GM12878 (cell line): Measurements from ENCODE around the gene ZNF764. TPM values are rescaled to one million over a fixed set of nuclear protein-coding genes. Genes with fewer than 3 reads are reported as not detected.

Experiments used
- ATAC-seq: fragments of 200-7000 bp; cut with Tn5 transposase; 3 replicates; pipeline ENCODE4 v1.9.1; 2020; ENCODE audit warnings: mild to moderate bottlenecking, moderate library complexity
- BruUV-seq: library from RNA; stranded (reverse); fragments of 400-500 nt; replicated peaks from 2 replicates; lab custom pipeline; 2021; lab: Mats Ljungman, UMichigan
- CTCF ChIA-PET: fragments of 300-600 bp; sonication (Branson Sonifier 250); formaldehyde crosslinking; extraction: SDS; loops from one replicate; lab custom pipeline; 2021; ENCODE audit warnings: inconsistent platforms; lab: Yijun Ruan, JAX
- POLR2A ChIA-PET: fragments of 350-600 bp; formaldehyde crosslinking; extraction: SDS; loops from one replicate; lab custom pipeline; 2021; ENCODE audit warnings: inconsistent platforms; lab: Charles Lee
- RAD21 ChIA-PET: fragments of 300-600 bp; sonication (Branson Sonifier 250); formaldehyde crosslinking; loops from one replicate; lab custom pipeline; 2023; ENCODE audit warnings: antibody characterized with exemption; ENCODE audit not compliant: unreplicated experiment; lab: Charles Lee
- SMC1A ChIA-PET: fragments of 300-600 bp; sonication (Branson Sonifier 250); formaldehyde crosslinking; loops from one replicate; lab custom pipeline; 2023; ENCODE audit not compliant: unreplicated experiment, uncharacterized antibody; lab: Charles Lee
- DNase-seq: peaks from one replicate; pipeline ENCODE4 v3.0.0-alpha.2; 2011; ENCODE audit warnings: low read depth, low spot score
- FAIRE-seq: peaks from 3 replicates; lab custom pipeline; 2011; peaks lifted over from hg19 to GRCh38; lab: Jason Lieb, UNC
- H2AFZ ChIP-seq: 2 replicates; pipeline ENCODE4 v1.6.0; 2011; ENCODE audit warnings: low read depth, low read length, control low read depth; ENCODE audit not compliant: control insufficient read depth
- H3K27ac ChIP-seq: 2 replicates; pipeline ENCODE4 v1.5.1; 2011; ENCODE audit warnings: control low read depth; ENCODE audit not compliant: control insufficient read depth, insufficient read depth
- H3K27me3 ChIP-seq, 2 experiments: replicated peaks in 1 of 2; 2 replicates each; pipeline versions ENCODE4 v1.6.0 to v1.6.1; 2011; ENCODE audit warnings: low read length in 1 of 2; ENCODE audit not compliant: control insufficient read depth in 2 of 2, insufficient read depth in 2 of 2
- H3K36me3 ChIP-seq, 2 experiments: 2 replicates each; pipeline ENCODE4 v1.5.1; 2011; ENCODE audit warnings: low read length in 1 of 2; ENCODE audit not compliant: control insufficient read depth in 2 of 2, insufficient read depth in 2 of 2
- H3K4me1 ChIP-seq: 2 replicates; pipeline ENCODE4 v1.6.1; 2011; ENCODE audit warnings: mild to moderate bottlenecking, low read length, moderate library complexity, mixed read lengths; ENCODE audit not compliant: control insufficient read depth, insufficient read depth
- H3K4me2 ChIP-seq: 2 replicates; pipeline ENCODE4 v1.6.0; 2011; ENCODE audit warnings: control low read depth; ENCODE audit not compliant: control insufficient read depth, insufficient read depth
- H3K4me3 ChIP-seq: fragments of 200-600 bp; sonication (generic); 2 replicates; pipeline ENCODE4 v1.5.1; 2016
- H3K79me2 ChIP-seq: 2 replicates; pipeline ENCODE4 v1.6.0; 2011; ENCODE audit warnings: low read length; ENCODE audit not compliant: control insufficient read depth, insufficient read depth
- H3K9ac ChIP-seq: 2 replicates; pipeline ENCODE4 v1.8.0; 2011; ENCODE audit warnings: low read length, control low read depth, mixed read lengths; ENCODE audit not compliant: control insufficient read depth, insufficient read depth
- H3K9me3 ChIP-seq: replicated peaks from 3 replicates; pipeline ENCODE4 v1.5.1; 2011; ENCODE audit warnings: mild to moderate bottlenecking, low read length; ENCODE audit not compliant: control insufficient read depth, insufficient read depth
- H4K20me1 ChIP-seq: 2 replicates; pipeline ENCODE4 v1.6.0; 2011; ENCODE audit not compliant: control insufficient read depth, insufficient read depth
- BCL11A ChIP-seq: IDR thresholded peaks from 2 replicates; pipeline ENCODE4 v1.6.1; 2011; ENCODE audit warnings: low read depth, low read length
- BMI1 ChIP-seq: fragments of 450-650 bp; IDR thresholded peaks from 2 replicates; pipeline ENCODE4 v1.6.1; 2016; ENCODE audit warnings: mild to moderate bottlenecking, moderate library complexity, borderline replicate concordance
- CUX1 ChIP-seq: IDR thresholded peaks from 2 replicates; pipeline ENCODE4 v1.6.1; 2012; ENCODE audit warnings: improper control_type of control experiment, low read depth, low read length; ENCODE audit not compliant: insufficient replicate concordance
- E2F8 ChIP-seq: fragments of 450-650 bp; IDR thresholded peaks from 2 replicates; pipeline ENCODE4 v1.6.1; 2018; ENCODE audit warnings: mild to moderate bottlenecking, low read depth, moderate library complexity; ENCODE audit not compliant: partially characterized antibody
- ELK1 ChIP-seq: IDR thresholded peaks from 2 replicates; pipeline ENCODE4 v1.6.1; 2012; ENCODE audit warnings: low read depth, low read length, improper control_type of control experiment
- FOXM1 ChIP-seq: IDR thresholded peaks from 2 replicates; pipeline ENCODE4 v1.6.1; 2012; ENCODE audit warnings: low read depth, mild to moderate bottlenecking, inconsistent platforms, low read length, moderate library complexity
- HDAC2 ChIP-seq: fragments of 200-600 bp; sonication (generic); IDR thresholded peaks from 2 replicates; pipeline ENCODE4 v1.6.1; 2017
- JUND ChIP-seq: IDR thresholded peaks from 2 replicates; pipeline ENCODE4 v1.6.1; 2012; ENCODE audit warnings: low read depth, mild to moderate bottlenecking, low read length, improper control_type of control experiment, moderate library complexity
- MLLT1 ChIP-seq: fragments of 450-650 bp; IDR thresholded peaks from 2 replicates; pipeline ENCODE4 v1.6.1; 2016; ENCODE audit warnings: mild to moderate bottlenecking
- TCF3 ChIP-seq: IDR thresholded peaks from 2 replicates; pipeline ENCODE4 v1.6.1; 2012; ENCODE audit warnings: low read depth, mild to moderate bottlenecking, low read length, borderline replicate concordance; ENCODE audit not compliant: insufficient read depth
- ZNF207 ChIP-seq: fragments of 450-650 bp; IDR thresholded peaks from 2 replicates; pipeline ENCODE4 v1.6.1; 2014; ENCODE audit warnings: antibody characterized with exemption, mild to moderate bottlenecking, borderline replicate concordance
- WGBS: methylation state at CpG from one replicate; pipeline ENCODE4 v1.1.6; 2016; ENCODE audit warnings: low lambda C conversion rate; ENCODE audit not compliant: insufficient replicate concordance, insufficient coverage; ENCODE audit errors: missing lambda C conversion rate; 5-methylcytosine and 5-hydroxymethylcytosine counted together
- in situ Hi-C: fragments of 300-500 bp; cut with MboI; formaldehyde crosslinking; loops from 9 replicates; pipeline ENCODE4 v1.14.3; 2018; ENCODE audit warnings: mixed read lengths
- intact Hi-C: fragments of 100-400 bp; cut with micrococcal nuclease; formaldehyde crosslinking; loops from one replicate; pipeline ENCODE4 v1.14.2; 2022; ENCODE audit not compliant: unreplicated experiment
- polyA plus RNA-seq, 11 experiments: library from polyadenylated mRNA; depleted of rRNA in 4 of 11; unstranded in 6 of 11; stranded (reverse) in 5 of 11; fragments of >200 nt; fragmentation: Nextera tagmentation in 4 of 11; fragmentation: Illumina TruSeq in 1 of 11; extraction: Ambion mirVana in 4 of 11; extraction: Trizol in 1 of 11; gene quantifications; 1 replicate in 1 of 11; 2 replicates in 10 of 11; pipeline versions ENCODE4 v1.2.1 to v1.2.3, GENCODE V29; 2011 to 2016; ENCODE audit warnings: inconsistent platforms in 2 of 11, missing spikeins in 2 of 11, low read depth in 1 of 11
- total RNA-seq, 4 experiments: library from RNA; depleted of rRNA in 3 of 4; stranded (reverse); fragments of >200 nt in 3 of 4; fragmentation: Illumina TruSeq in 1 of 4; extraction: Trizol in 1 of 4; gene quantifications; 2 replicates each; pipeline versions ENCODE4 v1.2.1 to v1.2.3, GENCODE V29; 2013 to 2021

The ZNF764 gene
- total and polyA plus RNA-seq, 10 of the 15 experiments (the other 5 are each of a cell fraction or from before 2014, with no cell fraction given), result 0.61 to 11.9 (median 3.8) TPM

- POLR2A ChIA-PET, result interaction anchor here (0.5 kb wide), 1 partner anchor 179 kb away, joined by 3 read pairs; no protein-coding TSS in a partner anchor
- TF ChIP-seq JUND (no peak), BCL11A (no peak), BMI1 (no peak), FOXM1 (no peak), CUX1 (no peak), HDAC2 (no peak), E2F8 (no peak), TCF3 (no peak), ZNF207 (no peak), MLLT1 (no peak), ELK1 (no peak)
These were observed 47.0 kb upstream of the ZNF764 start for GRCh38 chr16:30605158-30605557.

More at GRCh38 chr16:30605158-30605557, 47.0 kb upstream of the ZNF764 start:
- H3K9ac ChIP-seq, result no peak overlapping the region
- ChIA-PET SMC1A (no interaction called here), RAD21 (interaction anchor here (0.6 kb wide), 1 partner anchor 472 kb away, joined by 3 read pairs; no protein-coding TSS in a partner anchor), CTCF (interaction anchor here (2.2 kb wide), 1 partner anchor 175 kb away, joined by 9 read pairs; the partner anchor contains the start of gene DCTPP1)
- ATAC-seq, result no peak
- H4K20me1 ChIP-seq, result no peaks in the 10 kb centered on the region
- H3K4me1 ChIP-seq, result peaks cover 4% of the 10 kb centered on the region
- BruUV-seq, result no TSS peak
- H3K4me2 ChIP-seq, result no peak overlapping the region
- no peak overlapping the region for H2AFZ ChIP-seq
- no peaks in the 10 kb centered on the region for H3K27me3 ChIP-seq
- DNase-seq, result no peak
- peaks cover 11 to 14% of the 10 kb centered on the region in 2 experiments; a peak in 3 of 4 replicates for H3K36me3 ChIP-seq
- H3K4me3 ChIP-seq, result no peak overlapping the region
- no peak overlapping the region for H3K27ac ChIP-seq
- in situ Hi-C loops (no loop called here), intact Hi-C loops (no loop called here)
- 93% methylated on average over 14 of the region's 15 CpGs for WGBS
- no peaks in the 10 kb centered on the region for H3K9me3 ChIP-seq
- FAIRE-seq, result no peak
- H3K79me2 ChIP-seq, result peaks cover 15% of the 10 kb centered on the region
